Fibroblast of mammary gland (primary cell): ENCODE data around the gene MAPKAP1.

Experiments used
- DNase-seq: peaks from one replicate; pipeline ENCODE4 v3.0.0-alpha.2; 2010; ENCODE audit warnings: low read depth
- H3K4me3 ChIP-seq: 2 replicates; pipeline ENCODE4 v1.5.1; 2011; ENCODE audit warnings: low read depth, mild to moderate bottlenecking, low read length, moderate library complexity; ENCODE audit not compliant: control insufficient read depth
- TF ChIP-seq, protein P1 (sequence below): conservative IDR thresholded peaks from 2 replicates; pipeline ENCODE4 v1.5.1; 2011; ENCODE audit warnings: low read depth, low read length, inconsistent platforms; ENCODE audit not compliant: control insufficient read depth, insufficient read depth

The MAPKAP1 gene

DNA sequence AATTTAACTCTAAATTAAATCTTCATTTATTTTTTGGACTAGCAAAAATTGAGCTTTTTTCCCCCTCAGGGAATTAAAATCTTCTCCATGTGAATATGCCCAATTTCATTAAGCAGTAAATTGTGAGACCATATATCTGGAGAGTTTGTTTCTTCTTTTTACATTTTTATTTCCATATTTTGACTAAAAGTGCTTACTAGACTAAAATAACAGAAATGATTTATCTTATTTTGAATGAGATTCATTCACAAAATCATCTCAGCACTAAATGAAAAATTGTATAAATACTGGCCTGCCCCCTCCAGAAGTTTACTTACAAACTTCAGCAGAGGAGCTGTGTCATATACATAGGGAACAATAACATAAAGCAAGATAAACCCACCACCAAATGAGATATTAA, 26.6 kb downstream of the MAPKAP1 start:
- no peak overlapping the region for H3K4me3 ChIP-seq
- no peak for DNase-seq
- TF ChIP-seq, protein P1, sequence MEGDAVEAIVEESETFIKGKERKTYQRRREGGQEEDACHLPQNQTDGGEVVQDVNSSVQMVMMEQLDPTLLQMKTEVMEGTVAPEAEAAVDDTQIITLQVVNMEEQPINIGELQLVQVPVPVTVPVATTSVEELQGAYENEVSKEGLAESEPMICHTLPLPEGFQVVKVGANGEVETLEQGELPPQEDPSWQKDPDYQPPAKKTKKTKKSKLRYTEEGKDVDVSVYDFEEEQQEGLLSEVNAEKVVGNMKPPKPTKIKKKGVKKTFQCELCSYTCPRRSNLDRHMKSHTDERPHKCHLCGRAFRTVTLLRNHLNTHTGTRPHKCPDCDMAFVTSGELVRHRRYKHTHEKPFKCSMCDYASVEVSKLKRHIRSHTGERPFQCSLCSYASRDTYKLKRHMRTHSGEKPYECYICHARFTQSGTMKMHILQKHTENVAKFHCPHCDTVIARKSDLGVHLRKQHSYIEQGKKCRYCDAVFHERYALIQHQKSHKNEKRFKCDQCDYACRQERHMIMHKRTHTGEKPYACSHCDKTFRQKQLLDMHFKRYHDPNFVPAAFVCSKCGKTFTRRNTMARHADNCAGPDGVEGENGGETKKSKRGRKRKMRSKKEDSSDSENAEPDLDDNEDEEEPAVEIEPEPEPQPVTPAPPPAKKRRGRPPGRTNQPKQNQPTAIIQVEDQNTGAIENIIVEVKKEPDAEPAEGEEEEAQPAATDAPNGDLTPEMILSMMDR: no peak

DNA sequence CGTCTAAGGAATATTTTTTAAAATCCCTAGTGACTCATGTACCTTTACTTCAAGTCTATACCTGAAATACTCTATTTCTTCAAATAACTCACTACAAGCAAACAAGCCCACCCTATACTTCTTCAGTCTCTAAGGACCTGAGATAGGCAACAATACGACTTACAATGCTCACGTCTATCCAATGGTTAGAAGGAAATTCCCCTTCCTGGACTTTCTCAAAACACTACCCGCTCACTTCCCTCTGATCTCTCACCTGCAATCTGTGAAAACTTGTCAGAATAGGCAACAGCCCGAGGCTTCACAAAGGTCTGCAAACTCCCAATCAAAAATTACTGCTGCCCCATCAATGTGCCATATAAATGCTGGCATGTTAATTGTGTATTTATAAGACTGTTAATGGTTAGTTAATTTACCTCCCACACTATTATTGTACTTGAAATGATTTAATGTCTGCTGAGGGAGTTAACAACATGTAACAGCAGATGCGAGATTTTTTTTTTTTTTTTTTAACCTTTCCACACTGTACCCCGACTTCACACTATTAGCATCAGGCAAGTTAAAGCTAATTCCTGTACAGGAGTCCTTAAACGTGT, 27.3 kb downstream of the MAPKAP1 start:
- no peak overlapping the region for H3K4me3 ChIP-seq
- no peak for DNase-seq
- TF ChIP-seq, protein P1: no peak

DNA sequence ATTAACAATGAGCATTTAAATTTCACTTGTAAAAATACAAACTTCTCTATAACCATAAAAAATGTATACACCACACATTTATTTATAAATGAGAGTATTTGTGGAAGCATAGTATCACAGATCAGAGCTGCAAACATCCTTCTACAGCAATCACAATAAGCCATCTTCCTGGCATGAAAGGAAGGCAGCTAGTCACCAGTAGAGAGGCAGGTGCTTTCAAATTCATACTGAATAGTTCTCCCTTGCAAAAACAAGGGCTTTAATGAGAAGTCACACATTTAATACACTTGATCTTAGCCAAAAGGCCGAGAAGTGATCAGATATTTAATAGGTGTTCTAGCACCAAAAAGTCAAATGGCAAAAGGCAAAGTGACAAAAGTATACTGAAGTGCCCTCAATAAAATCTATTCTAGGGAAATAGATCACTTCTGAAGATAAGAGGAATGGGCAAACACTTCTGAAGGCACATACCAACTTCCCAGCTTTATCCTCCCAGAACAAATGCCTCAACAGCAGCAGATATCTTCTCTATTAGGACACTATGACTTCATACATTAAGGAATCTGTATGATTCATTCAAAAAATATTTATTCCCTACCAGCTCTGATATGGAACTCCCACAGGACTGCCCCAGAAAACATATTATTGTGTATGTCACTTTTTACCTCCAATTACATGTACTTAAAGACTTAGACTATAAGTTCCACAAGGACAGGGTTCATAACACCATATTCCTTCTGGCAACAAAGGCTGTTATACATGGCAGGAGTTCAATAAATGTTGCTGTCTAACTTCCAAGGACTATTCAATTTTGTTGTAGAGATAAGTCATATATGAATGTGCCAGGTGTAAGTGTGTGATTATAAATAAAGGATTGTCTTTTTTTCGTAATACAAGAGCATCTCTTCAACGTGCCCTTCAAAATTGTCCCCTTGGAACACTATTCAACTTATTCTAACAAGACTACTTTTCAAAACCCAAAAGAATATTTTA, 31.7 kb downstream of the MAPKAP1 start:
- H3K4me3 ChIP-seq: no peak overlapping the region
- TF ChIP-seq, protein P1: no peak
- peak; percentile 72 for DNase-seq

DNA sequence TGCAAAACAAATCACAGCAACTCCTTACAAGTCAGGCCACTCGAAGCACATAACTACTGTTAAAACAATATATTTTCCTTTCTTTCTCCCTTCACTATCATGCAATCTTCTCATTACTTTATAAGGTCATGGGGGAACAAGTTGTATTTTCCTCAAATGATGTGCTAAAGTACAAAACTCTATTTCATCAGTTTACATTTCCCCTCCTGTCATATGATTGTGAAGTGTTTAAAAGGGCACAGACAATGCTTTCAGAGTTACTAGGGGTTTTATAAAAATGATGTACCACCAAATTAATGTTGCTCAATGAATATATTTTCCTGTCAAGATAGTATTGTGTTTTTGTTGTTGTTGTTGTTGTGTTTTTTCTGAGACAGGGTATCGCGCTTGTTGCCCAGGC, 34.1 kb downstream of the MAPKAP1 start:
- TF ChIP-seq, protein P1: no peak
- no peak for DNase-seq
- no peak overlapping the region for H3K4me3 ChIP-seq

DNA sequence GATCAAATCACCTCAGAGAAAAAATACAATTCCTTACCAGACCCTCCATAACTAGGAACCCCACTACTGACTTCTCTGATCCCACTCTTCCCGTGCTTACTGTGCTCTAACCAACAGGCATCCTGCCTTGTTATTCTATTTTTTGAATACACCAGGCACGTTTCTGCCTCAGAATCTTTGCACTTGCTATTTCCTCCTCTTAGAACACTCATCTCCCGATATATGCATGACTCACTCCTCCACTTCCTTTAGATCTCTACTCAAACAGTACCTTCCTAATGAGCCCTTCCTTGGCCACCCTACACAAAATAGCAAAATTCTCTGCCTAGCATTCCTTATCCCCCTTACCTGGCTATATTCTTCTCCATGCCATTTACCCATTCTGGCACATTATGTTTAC, 43.9 kb downstream of the MAPKAP1 start:
- no peak overlapping the region for H3K4me3 ChIP-seq
- TF ChIP-seq, protein P1: no peak
- DNase-seq: peak; percentile 67

DNA sequence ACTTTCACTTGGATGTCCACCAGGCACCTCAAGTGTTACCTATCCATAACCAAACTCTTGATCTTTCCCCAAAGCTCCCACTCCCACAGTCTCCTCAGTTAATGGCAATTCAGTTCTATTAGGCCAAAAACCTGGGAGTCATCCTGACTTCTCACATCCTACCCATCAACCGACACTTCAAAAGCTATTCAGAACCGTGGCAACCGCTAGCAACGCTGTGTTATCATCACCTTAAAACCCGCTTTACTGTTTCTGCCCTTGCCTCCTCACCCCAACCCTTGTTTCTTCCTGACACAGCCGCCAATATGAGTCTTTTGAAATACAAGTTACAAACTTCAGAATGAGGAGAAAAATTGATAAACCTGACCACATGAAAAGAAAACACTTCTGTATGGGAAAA, 46.5 kb downstream of the MAPKAP1 start:
- no peak for DNase-seq
- no peak overlapping the region for H3K4me3 ChIP-seq
- TF ChIP-seq, protein P1: no peak
